Measurements from ENCODE around the gene GTF2IRD1.
A peak's percentile ranks its signal among the peaks of the same experiment; 100 is the strongest.
"Not testable (repeated sequence)": the region's sequence is repeated elsewhere in the genome, so short reads cannot be mapped to it uniquely, and the experiment has no call there.

GTF2IRD1 gene

GRCh38 chr7:74453322-74454011 lies at the start of gene GTF2IRD1:
TSS of gene GTF2IRD1 (plus strand) at chr7:74453906. CDS start at chr7:74508081, 54,175 bp downstream.
- DNase-seq (ENCODE audit: low read depth in 2 of 2), result peak in 1 of 2 donors; percentile 4

GRCh38 chr7:74404388-74404700 lies 49.4 kb upstream of the GTF2IRD1 start:
- no peak for DNase-seq (ENCODE audit: low read depth in 2 of 2)

- DNase-seq (ENCODE audit: low read depth in 2 of 2), result no peak
Observed at GRCh38 chr7:74404741-74405140, 49.0 kb upstream of the GTF2IRD1 start.

- no peak for DNase-seq (ENCODE audit: low read depth in 2 of 2)
Observed at GRCh38 chr7:74405191-74405898, 48.4 kb upstream of the GTF2IRD1 start.

GRCh38 chr7:74405899-74406512 lies 47.7 kb upstream of the GTF2IRD1 start:
- DNase-seq (ENCODE audit: low read depth in 2 of 2), result no peak

GRCh38 chr7:74407958-74408357 lies 45.7 kb upstream of the GTF2IRD1 start:
- DNase-seq (ENCODE audit: low read depth in 2 of 2), result no peak

GRCh38 chr7:74409571-74409970 lies 44.1 kb upstream of the GTF2IRD1 start:
- no peak for DNase-seq (ENCODE audit: low read depth in 2 of 2)

- DNase-seq (ENCODE audit: low read depth in 2 of 2), result no peak
Observed at GRCh38 chr7:74410772-74411171, 42.9 kb upstream of the GTF2IRD1 start.

GRCh38 chr7:74411571-74411970 lies 42.1 kb upstream of the GTF2IRD1 start:
- not testable (repeated sequence) for DNase-seq (ENCODE audit: low read depth in 2 of 2)

GRCh38 chr7:74412056-74412455 lies 41.6 kb upstream of the GTF2IRD1 start:
- DNase-seq (ENCODE audit: low read depth in 2 of 2), result no peak

GRCh38 chr7:74412603-74413002 lies 41.1 kb upstream of the GTF2IRD1 start:
- no peak for DNase-seq (ENCODE audit: low read depth in 2 of 2)

GRCh38 chr7:74414595-74415333 lies 38.9 kb upstream of the GTF2IRD1 start:
- DNase-seq (ENCODE audit: low read depth in 2 of 2), result not testable (repeated sequence)

GRCh38 chr7:74417419-74417971 lies 36.2 kb upstream of the GTF2IRD1 start:
- DNase-seq (ENCODE audit: low read depth in 2 of 2), result peak; percentile 24 to 27

- DNase-seq (ENCODE audit: low read depth in 2 of 2), result no peak
Observed at GRCh38 chr7:74418076-74418475, 35.6 kb upstream of the GTF2IRD1 start.

GRCh38 chr7:74418538-74418937 lies 35.2 kb upstream of the GTF2IRD1 start:
- DNase-seq (ENCODE audit: low read depth in 2 of 2), result no peak

- not testable (repeated sequence) for DNase-seq (ENCODE audit: low read depth in 2 of 2)
Observed at GRCh38 chr7:74419232-74419631, 34.5 kb upstream of the GTF2IRD1 start.

- no peak for DNase-seq (ENCODE audit: low read depth in 2 of 2)
Observed at GRCh38 chr7:74420006-74420405, 33.7 kb upstream of the GTF2IRD1 start.

GRCh38 chr7:74424291-74424880 lies 29.3 kb upstream of the GTF2IRD1 start:
- no peak for DNase-seq (ENCODE audit: low read depth in 2 of 2)

- DNase-seq (ENCODE audit: low read depth in 2 of 2), result no peak
Observed at GRCh38 chr7:74428023-74428422, 25.7 kb upstream of the GTF2IRD1 start.

- DNase-seq (ENCODE audit: low read depth in 2 of 2), result no peak
Observed at GRCh38 chr7:74429153-74429747, 24.5 kb upstream of the GTF2IRD1 start.

- not testable (repeated sequence) for DNase-seq (ENCODE audit: low read depth in 2 of 2)
Observed at GRCh38 chr7:74430409-74430808, 23.3 kb upstream of the GTF2IRD1 start.
